WERI-Rb-1 (cell line): Measurements from ENCODE around the gene CEACAM21.

Source experiments
- DNase-seq: peaks from one replicate; pipeline ENCODE4 v3.0.0-alpha.2; 2020
- H3K27ac ChIP-seq: fragments of 250-450 bp; sonication (Bioruptor Pico); 2 replicates; pipeline ENCODE4 v1.5.1; 2020; ENCODE audit warnings: mild to moderate bottlenecking, moderate library complexity
- H3K27me3 ChIP-seq: fragments of 250-450 bp; sonication (Bioruptor Pico); 2 replicates; pipeline ENCODE4 v1.5.1; 2021; ENCODE audit warnings: mild to moderate bottlenecking, low read depth, moderate library complexity; ENCODE audit not compliant: insufficient read depth, severe bottlenecking
- H3K36me3 ChIP-seq: fragments of 250-450 bp; sonication (Bioruptor Pico); 2 replicates; pipeline ENCODE4 v1.5.1; 2020; ENCODE audit warnings: mild to moderate bottlenecking, moderate library complexity
- H3K4me3 ChIP-seq: 2 replicates; pipeline ENCODE4 v1.5.1; 2011; ENCODE audit warnings: low read depth, mild to moderate bottlenecking, control low read depth, low read length
- H3K9me3 ChIP-seq: fragments of 250-450 bp; sonication (Bioruptor Pico); 2 replicates; pipeline ENCODE4 v1.5.1; 2021; ENCODE audit warnings: mild to moderate bottlenecking, moderate library complexity; ENCODE audit not compliant: severe bottlenecking
- TF ChIP-seq, protein P1 (sequence below): IDR thresholded peaks from 2 replicates; pipeline ENCODE4 v1.5.1; 2011; ENCODE audit warnings: low read depth, mild to moderate bottlenecking, control low read depth, inconsistent platforms, low read length

Gene CEACAM21

DNA sequence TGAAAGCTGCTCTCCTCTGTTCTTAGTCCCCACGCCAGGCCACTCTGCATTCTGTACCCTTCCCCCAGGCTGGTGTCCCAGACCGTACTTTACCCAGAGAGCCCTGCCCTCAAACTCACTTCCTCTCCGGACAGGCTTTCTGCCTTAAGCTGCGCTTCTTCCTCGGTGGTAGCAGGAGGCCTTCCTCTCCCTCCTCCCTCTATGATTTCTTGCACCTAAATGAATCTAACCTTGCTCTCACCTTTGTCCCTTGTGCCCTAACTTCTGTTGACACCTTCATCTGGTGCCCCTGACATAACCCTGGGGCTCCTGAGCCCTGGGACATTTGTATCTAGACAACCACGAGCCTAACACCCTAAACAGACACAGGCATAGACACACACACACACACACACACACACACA is 29.6 kb upstream of the CEACAM21 start:
- Histone ChIP-seq H3K4me3 (no peak overlapping the region), H3K27me3 (no peaks in the 10 kb centered on the region), H3K9me3 (no peaks in the 10 kb centered on the region), H3K27ac (no peak overlapping the region), H3K36me3 (no peaks in the 10 kb centered on the region)
- no peak for DNase-seq
- TF ChIP-seq, protein P1, sequence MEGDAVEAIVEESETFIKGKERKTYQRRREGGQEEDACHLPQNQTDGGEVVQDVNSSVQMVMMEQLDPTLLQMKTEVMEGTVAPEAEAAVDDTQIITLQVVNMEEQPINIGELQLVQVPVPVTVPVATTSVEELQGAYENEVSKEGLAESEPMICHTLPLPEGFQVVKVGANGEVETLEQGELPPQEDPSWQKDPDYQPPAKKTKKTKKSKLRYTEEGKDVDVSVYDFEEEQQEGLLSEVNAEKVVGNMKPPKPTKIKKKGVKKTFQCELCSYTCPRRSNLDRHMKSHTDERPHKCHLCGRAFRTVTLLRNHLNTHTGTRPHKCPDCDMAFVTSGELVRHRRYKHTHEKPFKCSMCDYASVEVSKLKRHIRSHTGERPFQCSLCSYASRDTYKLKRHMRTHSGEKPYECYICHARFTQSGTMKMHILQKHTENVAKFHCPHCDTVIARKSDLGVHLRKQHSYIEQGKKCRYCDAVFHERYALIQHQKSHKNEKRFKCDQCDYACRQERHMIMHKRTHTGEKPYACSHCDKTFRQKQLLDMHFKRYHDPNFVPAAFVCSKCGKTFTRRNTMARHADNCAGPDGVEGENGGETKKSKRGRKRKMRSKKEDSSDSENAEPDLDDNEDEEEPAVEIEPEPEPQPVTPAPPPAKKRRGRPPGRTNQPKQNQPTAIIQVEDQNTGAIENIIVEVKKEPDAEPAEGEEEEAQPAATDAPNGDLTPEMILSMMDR, result no peak

DNA sequence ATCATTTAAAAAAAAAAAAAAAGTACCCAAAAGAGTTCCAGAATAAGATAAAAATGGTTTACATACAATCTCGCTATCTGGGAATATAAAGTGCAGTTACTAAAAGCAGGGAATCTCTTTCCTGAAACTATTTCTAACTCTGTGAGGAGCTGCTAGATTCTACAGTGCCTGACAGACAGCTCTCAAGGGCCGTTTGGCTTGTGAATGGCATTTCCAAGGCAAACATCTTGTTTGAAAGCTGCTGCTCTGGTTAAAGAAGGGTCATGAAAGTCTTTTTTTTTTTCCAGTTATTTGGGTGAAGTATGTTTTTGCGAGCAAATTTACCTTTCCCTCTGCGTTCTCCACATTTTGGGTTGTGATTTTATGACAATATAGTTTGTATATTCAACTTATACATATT is 29.0 kb upstream of the CEACAM21 start:
- Histone ChIP-seq H3K4me3 (no peak overlapping the region), H3K9me3 (no peaks in the 10 kb centered on the region), H3K27ac (no peak overlapping the region), H3K27me3 (no peaks in the 10 kb centered on the region), H3K36me3 (no peaks in the 10 kb centered on the region)
- DNase-seq, result no peak
- TF ChIP-seq, protein P1, result no peak

DNA sequence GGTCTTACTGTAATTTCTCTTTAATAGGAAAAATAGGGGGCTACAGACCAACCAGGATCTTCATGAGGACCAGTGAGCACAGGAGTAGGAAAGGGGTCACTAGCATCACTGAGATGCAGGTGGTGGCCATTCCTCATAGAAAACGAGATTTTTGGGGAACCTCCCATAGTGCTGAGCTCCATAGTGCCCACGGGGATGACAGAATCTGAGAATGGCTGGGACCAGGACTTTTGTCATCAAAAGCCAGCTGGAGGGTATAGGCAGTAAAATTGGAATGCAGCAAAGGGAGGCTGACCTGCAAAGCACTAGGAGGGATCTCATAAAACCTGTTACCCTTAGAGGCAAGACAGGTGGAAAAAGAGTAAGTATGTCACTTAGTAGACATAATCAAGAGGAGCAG is 28.4 kb upstream of the CEACAM21 start:
- DNase-seq, result no peak
- TF ChIP-seq, protein P1, result no peak
- Histone ChIP-seq H3K9me3 (no peaks in the 10 kb centered on the region), H3K36me3 (no peaks in the 10 kb centered on the region), H3K27ac (no peak overlapping the region), H3K4me3 (no peak overlapping the region), H3K27me3 (no peaks in the 10 kb centered on the region)

DNA sequence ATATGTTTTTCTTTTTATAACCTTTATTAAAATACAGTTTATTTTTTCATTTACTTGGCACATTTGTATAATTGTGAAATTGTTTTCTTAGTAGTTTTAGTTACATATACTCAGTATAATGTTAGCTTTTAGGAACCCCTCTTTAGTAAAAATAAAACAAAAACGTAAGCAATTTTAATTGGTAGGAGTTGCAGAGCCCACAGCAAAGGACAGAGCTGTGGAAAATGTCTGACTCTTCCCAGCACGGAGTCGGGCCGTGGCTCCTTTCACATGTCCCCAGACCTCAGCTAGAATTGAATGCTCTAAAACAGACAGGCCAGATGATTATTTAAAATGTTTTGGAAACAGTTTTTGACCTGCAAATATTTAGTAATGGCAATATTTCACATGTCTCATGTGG is 27.9 kb upstream of the CEACAM21 start:
- H3K27me3 ChIP-seq, result no peaks in the 10 kb centered on the region
- no peak overlapping the region for H3K27ac ChIP-seq

DNA sequence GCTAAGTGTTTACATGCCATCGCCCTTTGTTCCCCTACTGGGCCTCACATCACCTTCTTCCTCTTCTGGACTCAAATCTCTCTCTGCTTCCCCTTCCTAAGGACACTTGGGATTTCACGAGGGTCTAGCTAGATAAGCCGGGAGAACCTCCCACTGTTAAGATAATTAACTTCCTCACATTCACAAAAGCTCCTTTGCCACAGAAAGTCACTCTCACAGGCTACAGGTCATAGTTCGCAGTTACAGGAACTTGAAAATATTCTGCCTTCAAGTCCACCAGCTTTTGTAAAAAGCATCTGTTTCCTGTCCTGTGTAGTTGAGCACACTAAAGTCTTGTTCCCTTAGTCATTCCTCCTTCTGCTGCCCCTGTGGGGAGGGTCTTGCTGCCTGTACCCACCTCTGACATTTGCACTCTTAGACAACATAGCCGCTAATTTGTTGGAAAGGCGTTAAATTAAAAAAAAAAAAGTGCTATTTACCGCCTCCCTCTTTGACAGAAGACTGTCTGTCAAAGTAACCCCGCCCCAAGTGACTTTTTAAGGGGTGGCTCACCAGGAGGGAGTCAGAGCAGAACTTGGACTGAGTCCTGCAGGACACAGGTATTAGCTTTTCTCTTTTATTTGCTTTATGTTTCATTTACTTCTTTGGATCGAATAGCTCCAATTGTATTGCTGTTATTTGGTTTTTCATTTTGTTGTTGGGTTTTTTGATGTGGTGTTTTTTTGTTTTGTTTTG is 26.8 kb upstream of the CEACAM21 start:
- DNase-seq, result no peak
- Histone ChIP-seq H3K4me3 (no peak overlapping the region), H3K9me3 (peaks cover 7% of the 10 kb centered on the region), H3K27me3 (no peaks in the 10 kb centered on the region), H3K27ac (no peak overlapping the region), H3K36me3 (no peaks in the 10 kb centered on the region)
- TF ChIP-seq, protein P1, result no peak

More for the DNA sequence above, 27.9 kb upstream of the CEACAM21 start:
- H3K9me3 ChIP-seq, result no peaks in the 10 kb centered on the region
- no peak for DNase-seq
- H3K4me3 ChIP-seq, result no peak overlapping the region
- no peaks in the 10 kb centered on the region for H3K36me3 ChIP-seq
- TF ChIP-seq, protein P1, result no peak

DNA sequence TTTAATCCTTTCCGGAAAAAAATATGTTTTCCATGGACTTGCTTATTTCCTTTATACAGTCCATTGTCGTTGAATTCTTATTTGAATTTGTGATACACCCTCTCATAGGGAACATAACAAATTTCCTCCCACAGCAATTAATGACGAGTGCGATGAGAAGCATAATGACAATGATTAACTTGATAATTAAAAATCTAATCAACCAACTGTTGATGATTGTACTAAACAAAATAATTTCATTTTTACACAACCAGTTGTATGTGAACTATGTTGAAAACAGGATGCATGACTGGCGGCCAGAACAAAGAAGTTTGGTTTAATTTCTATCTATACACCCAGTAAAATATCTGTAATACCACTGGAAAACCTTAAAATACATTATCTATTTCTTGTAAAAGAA is 26.1 kb upstream of the CEACAM21 start:
- no peak for DNase-seq
- H3K36me3 ChIP-seq, result no peaks in the 10 kb centered on the region
- no peaks in the 10 kb centered on the region for H3K27me3 ChIP-seq
- TF ChIP-seq, protein P1, result no peak
- peaks cover 9% of the 10 kb centered on the region for H3K9me3 ChIP-seq
- no peak overlapping the region for H3K4me3 ChIP-seq
- H3K27ac ChIP-seq, result no peak overlapping the region
